ENCODE data around the gene RAP1B.

DNA sequence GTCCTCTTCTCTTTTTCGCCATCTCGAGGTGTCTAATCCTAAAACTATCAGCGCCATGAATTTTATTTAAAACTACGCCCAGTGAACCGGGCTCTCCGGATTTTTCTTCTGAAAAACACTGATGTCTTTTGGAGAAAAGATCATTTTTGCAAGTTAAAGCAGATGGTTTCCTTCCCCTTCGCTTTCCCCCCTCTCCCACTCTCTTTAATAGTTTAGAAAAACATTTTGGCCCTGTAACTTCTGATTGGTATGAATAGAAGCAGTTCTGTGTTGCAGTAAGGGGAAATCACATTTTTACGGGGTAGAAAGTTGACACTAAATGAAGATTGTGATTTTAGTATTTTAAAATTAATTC is 1.1 kb downstream of the RAP1B start:
- TF ChIP-seq MAZ (IDR thresholded peaks at IDR 0.05; ENCODE audit: borderline replicate concordance, low read depth, low read length) (no peak), RAD21 (IDR thresholded peaks at IDR 0.05; ENCODE audit: low read length) (no peak), POLR2A (IDR thresholded peaks at IDR 0.05; ENCODE audit: low read depth, low read length) (no peak; the same call in 1 of the 2 replicates), NFE2L2 (IDR thresholded peaks at IDR 0.05; ENCODE audit: low read depth, low read length) (no peak), RFX5 (IDR thresholded peaks at IDR 0.05; ENCODE audit: low read depth, low read length) (no peak), RCOR1 (IDR thresholded peaks at IDR 0.05; ENCODE audit: insufficient replicate concordance, low read length) (no peak), CEBPB (IDR thresholded peaks at IDR 0.05; ENCODE audit: low read depth, low read length) (no peak), FOS (IDR thresholded peaks at IDR 0.05; ENCODE audit: low read depth, low read length) (no peak)
- TF ChIP-seq, protein P1, sequence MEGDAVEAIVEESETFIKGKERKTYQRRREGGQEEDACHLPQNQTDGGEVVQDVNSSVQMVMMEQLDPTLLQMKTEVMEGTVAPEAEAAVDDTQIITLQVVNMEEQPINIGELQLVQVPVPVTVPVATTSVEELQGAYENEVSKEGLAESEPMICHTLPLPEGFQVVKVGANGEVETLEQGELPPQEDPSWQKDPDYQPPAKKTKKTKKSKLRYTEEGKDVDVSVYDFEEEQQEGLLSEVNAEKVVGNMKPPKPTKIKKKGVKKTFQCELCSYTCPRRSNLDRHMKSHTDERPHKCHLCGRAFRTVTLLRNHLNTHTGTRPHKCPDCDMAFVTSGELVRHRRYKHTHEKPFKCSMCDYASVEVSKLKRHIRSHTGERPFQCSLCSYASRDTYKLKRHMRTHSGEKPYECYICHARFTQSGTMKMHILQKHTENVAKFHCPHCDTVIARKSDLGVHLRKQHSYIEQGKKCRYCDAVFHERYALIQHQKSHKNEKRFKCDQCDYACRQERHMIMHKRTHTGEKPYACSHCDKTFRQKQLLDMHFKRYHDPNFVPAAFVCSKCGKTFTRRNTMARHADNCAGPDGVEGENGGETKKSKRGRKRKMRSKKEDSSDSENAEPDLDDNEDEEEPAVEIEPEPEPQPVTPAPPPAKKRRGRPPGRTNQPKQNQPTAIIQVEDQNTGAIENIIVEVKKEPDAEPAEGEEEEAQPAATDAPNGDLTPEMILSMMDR (conservative IDR thresholded peaks at IDR 0.05; ENCODE audit: low read depth, low read length) = no peak
- TF ChIP-seq, protein P2, sequence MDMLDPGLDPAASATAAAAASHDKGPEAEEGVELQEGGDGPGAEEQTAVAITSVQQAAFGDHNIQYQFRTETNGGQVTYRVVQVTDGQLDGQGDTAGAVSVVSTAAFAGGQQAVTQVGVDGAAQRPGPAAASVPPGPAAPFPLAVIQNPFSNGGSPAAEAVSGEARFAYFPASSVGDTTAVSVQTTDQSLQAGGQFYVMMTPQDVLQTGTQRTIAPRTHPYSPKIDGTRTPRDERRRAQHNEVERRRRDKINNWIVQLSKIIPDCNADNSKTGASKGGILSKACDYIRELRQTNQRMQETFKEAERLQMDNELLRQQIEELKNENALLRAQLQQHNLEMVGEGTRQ (IDR thresholded peaks at IDR 0.05; ENCODE audit: low read depth, low read length) = no peak
- TF ChIP-seq, protein P3, sequence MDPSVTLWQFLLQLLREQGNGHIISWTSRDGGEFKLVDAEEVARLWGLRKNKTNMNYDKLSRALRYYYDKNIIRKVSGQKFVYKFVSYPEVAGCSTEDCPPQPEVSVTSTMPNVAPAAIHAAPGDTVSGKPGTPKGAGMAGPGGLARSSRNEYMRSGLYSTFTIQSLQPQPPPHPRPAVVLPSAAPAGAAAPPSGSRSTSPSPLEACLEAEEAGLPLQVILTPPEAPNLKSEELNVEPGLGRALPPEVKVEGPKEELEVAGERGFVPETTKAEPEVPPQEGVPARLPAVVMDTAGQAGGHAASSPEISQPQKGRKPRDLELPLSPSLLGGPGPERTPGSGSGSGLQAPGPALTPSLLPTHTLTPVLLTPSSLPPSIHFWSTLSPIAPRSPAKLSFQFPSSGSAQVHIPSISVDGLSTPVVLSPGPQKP (IDR thresholded peaks at IDR 0.05; ENCODE audit: borderline replicate concordance, low read depth, low read length) = no peak

Data from IMR-90 (cell line).